AG04450 (cell line): ENCODE data around the gene TSEN54. TPM values are rescaled to one million over a fixed set of nuclear protein-coding genes. Genes with fewer than 3 reads are reported as not detected.

ENCODE experiments used
- CTCF ChIA-PET: fragments of 300-600, 350-600 bp; formaldehyde crosslinking; extraction: SDS; loops from one replicate; lab custom pipeline; 2022; ENCODE audit warnings: antibody characterized with exemption, inconsistent platforms; lab: Charles Lee
- POLR2A ChIA-PET: fragments of 350-600 bp; formaldehyde crosslinking; extraction: SDS; loops from one replicate; lab custom pipeline; 2021; ENCODE audit warnings: antibody characterized with exemption, inconsistent platforms; lab: Yijun Ruan, JAX
- DNase-seq: peaks from one replicate; pipeline ENCODE4 v3.0.0-alpha.2; 2011; ENCODE audit warnings: low read depth, low spot score
- H3K27ac ChIP-seq: one replicate; pipeline ENCODE4 v1.5.1; 2012; ENCODE audit warnings: low read depth, low read length, control low read depth
- H3K27me3 ChIP-seq: one replicate; pipeline ENCODE4 v1.6.0; 2012; ENCODE audit warnings: low read length; ENCODE audit not compliant: control insufficient read depth, insufficient read depth
- H3K4me3 ChIP-seq: 2 replicates; pipeline ENCODE4 v1.5.1; 2011; ENCODE audit warnings: mild to moderate bottlenecking, low read depth, low read length, control low read depth
- H3K9me3 ChIP-seq: 2 replicates; pipeline ENCODE4 v1.5.1; 2012; ENCODE audit warnings: low read length; ENCODE audit not compliant: control insufficient read depth, insufficient read depth
- polyA plus RNA-seq: library from polyadenylated mRNA; depleted of rRNA; stranded (reverse); fragments of >200 nt; gene quantifications from 2 replicates; pipeline ENCODE4 v1.2.3, GENCODE V29; 2011
- TF ChIP-seq, protein P1 (sequence below): IDR thresholded peaks from 2 replicates; pipeline ENCODE4 v1.5.1; 2011; ENCODE audit warnings: low read depth, low read length, control low read depth, inconsistent platforms

Gene TSEN54
- polyA plus RNA-seq, 1 experiment, result 8.8 TPM

DNA sequence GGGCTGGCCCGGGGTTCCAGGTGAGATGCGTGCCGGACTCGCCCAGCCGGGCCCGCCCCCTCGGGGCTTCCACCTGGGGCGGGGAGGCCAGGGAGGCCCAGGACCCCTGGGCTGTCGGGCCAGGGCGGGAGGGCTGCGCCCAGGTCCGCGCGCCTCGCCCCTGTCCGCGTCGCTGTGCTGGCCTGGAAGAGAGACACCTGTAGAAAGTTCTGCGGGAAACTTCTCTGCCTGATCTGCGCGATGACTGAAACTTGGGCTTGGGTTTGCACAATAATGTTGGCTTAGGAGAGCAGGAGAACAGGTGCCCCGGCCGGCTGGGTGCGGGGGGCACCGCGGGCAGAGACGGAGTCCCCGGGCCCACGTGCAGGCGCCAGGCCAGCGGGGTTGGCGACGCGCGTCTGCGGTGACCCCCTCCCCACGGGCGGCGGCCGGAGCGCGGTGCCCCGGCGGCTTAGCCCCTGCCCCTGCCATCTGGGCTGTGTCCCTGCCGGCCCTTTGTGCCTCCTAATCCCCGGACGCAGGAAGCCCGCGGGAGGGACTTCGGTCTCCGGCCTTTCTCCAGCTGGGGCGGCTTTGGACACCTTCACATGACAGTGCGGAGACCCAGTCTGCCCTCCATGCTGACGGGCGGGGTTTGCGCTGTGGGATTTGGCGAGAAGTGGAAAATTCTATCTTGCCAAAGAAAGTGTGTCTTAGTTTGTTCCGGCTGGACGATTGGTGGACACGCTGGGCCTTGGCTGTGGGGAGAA, 9.7 kb downstream of the TSEN54 start:
- H3K27ac ChIP-seq, result no peak overlapping the region

DNA sequence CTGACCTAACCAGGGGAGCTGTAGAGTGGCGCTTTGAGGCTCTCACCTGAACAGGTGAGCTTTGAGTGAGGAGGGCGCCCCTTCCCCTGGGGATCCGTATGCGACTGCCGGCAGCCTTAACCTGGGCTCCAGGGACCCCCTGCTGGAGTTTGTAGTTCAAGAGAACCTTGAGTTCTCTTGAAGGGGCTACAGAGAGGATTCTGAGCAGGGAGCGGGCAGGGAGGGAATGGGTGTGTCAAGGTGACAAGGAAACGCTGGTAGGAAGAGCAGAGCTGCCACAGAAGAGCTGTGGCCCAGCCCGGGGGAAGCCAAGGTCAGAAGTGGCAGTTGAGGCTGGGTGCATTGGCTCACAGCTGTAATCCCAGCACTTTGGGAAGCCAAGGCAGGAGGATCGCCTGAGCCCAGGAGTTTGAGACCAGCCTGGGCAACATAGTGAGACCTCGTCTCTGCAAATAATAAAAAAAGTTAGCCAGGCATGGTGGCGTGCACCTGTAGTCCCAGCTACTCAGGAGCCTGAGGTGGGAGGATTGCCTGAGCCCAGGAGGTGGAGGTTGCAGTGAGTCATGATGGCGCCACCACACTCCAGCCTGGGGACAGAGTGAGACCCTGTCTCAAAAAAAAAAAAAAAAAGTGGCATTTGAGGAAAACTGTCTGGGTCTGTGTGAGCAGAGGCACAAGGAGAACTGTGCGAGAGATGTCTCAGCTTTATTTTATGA, 10.4 kb downstream of the TSEN54 start:
- no peak for DNase-seq
- TF ChIP-seq, protein P1, sequence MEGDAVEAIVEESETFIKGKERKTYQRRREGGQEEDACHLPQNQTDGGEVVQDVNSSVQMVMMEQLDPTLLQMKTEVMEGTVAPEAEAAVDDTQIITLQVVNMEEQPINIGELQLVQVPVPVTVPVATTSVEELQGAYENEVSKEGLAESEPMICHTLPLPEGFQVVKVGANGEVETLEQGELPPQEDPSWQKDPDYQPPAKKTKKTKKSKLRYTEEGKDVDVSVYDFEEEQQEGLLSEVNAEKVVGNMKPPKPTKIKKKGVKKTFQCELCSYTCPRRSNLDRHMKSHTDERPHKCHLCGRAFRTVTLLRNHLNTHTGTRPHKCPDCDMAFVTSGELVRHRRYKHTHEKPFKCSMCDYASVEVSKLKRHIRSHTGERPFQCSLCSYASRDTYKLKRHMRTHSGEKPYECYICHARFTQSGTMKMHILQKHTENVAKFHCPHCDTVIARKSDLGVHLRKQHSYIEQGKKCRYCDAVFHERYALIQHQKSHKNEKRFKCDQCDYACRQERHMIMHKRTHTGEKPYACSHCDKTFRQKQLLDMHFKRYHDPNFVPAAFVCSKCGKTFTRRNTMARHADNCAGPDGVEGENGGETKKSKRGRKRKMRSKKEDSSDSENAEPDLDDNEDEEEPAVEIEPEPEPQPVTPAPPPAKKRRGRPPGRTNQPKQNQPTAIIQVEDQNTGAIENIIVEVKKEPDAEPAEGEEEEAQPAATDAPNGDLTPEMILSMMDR, result no peak
- CTCF ChIA-PET, result interaction anchor here (0.6 kb wide), 1 partner anchor 220 kb away, joined by 10 read pairs; no protein-coding TSS in a partner anchor
- Histone ChIP-seq H3K4me3 (no peak overlapping the region), H3K9me3 (no peaks in the 10 kb centered on the region; the same call in 1 of the 2 replicates), H3K27me3 (peaks cover 18% of the 10 kb centered on the region), H3K27ac (no peak overlapping the region)
- POLR2A ChIA-PET, result no interaction called here

More for the DNA sequence above, 9.7 kb downstream of the TSEN54 start:
- CTCF ChIA-PET, result no interaction called here
- Histone ChIP-seq H3K27me3 (peaks cover 18% of the 10 kb centered on the region), H3K9me3 (no peaks in the 10 kb centered on the region; the same call in 1 of the 2 replicates), H3K4me3 (peak overlapping the region; percentile 37; the same call in 1 of the 2 replicates)
- POLR2A ChIA-PET, result interaction anchor here (1.0 kb wide), 1 partner anchor 9 kb away, joined by 4 read pairs; the partner anchor contains the start of gene TSEN54
- DNase-seq, result no peak
- TF ChIP-seq, protein P1, result no peak

DNA sequence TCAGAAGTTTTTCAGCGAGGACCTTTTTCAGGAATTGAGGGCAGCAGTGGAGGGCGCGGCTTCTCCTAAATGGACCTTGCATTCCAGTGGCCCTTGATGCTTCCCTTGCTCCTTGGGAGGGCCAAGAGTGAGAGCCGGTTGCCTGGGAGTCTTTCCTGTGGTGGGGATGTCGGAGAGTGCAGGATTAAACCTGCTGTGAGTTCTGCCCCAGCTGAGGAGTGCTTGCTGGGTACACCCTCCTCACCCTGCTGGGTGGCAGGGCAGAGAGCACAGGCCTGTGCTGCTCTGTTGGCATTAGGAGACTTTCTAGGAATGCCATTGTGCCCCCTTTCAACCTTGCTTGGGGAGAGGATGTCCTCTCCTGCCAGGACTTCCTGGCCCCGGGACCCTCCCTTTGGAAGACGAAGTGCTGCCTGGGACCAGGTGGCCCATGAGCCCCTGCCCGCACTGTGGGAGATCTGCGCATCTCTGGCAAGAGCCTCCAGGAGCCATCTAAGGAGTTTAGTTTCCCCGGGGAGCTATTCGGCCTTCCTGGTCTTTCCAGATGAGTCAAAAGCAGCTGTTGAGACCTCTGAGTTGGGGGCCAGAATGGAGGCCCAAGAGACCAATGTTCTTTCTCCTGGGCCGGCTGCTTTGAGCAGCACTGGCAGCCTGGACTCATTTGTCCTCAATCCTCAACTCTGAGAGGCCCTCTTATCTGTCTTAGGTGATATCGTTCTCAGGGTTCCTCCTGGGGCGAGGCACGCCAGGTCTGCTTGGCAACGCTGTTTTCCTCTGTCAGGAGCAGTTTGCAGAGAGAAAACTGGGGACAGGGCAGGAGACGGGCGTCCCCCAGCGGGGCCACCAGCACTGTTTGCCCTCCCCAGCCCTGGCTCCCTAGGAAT, 14.8 kb downstream of the TSEN54 start:
- no peak overlapping the region for H3K27ac ChIP-seq
- TF ChIP-seq, protein P1, result no peak
- no peak overlapping the region for H3K4me3 ChIP-seq
- POLR2A ChIA-PET, result interaction anchor here (1.5 kb wide), 1 partner anchor 15 kb away, joined by 3 read pairs; the partner anchor contains the start of gene TSEN54
- H3K9me3 ChIP-seq, result no peaks in the 10 kb centered on the region; the same call in 1 of the 2 replicates
- no peak for DNase-seq
- peaks cover 31% of the 10 kb centered on the region for H3K27me3 ChIP-seq
- CTCF ChIA-PET, result interaction anchor here (0.5 kb wide), 1 partner anchor 67 kb away, joined by 3 read pairs; no protein-coding TSS in a partner anchor

DNA sequence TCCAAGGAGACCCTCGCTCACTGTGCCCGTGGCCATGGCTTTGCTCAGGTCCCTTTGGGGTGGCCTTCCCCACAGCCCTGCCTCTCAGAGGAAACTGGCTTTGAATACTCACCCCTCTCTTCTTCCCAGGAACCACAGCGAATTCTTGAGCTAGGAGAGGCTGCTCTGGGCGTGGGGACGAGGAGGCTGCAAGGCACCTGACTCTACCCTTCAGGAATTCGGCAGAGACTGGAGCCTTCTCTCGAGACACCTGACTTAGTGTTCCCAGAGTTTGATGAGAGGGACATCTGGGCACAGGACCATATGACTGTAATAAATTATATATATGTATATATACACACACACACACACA, 15.4 kb downstream of the TSEN54 start:
- TF ChIP-seq, protein P1, result no peak
- ChIA-PET POLR2A (interaction anchor here (0.7 kb wide), 1 partner anchor 206 kb away, joined by 5 read pairs; no protein-coding TSS in a partner anchor), CTCF (interaction anchor here (0.5 kb wide), 1 partner anchor 66 kb away, joined by 3 read pairs; no protein-coding TSS in a partner anchor)
- DNase-seq, result no peak
- Histone ChIP-seq H3K9me3 (no peaks in the 10 kb centered on the region), H3K27ac (no peak overlapping the region), H3K27me3 (peaks cover 27% of the 10 kb centered on the region), H3K4me3 (no peak overlapping the region)
